ENCODE measurements around the gene BMERB1.
"Not testable (repeated sequence)": the region's sequence is repeated elsewhere in the genome, so short reads cannot be mapped to it uniquely, and the experiment has no call there.

BMERB1 gene

GRCh38 chr16:15566095-15566494, 131.7 kb downstream of the BMERB1 start:
- no peak for DNase-seq

- no peak for DNase-seq
These were observed 133.4 kb downstream of the BMERB1 start for GRCh38 chr16:15567823-15568222.

- not testable (repeated sequence) for DNase-seq
These were observed 136.3 kb downstream of the BMERB1 start for GRCh38 chr16:15570666-15571065.

GRCh38 chr16:15571557-15571956, 137.2 kb downstream of the BMERB1 start:
- DNase-seq = no peak

- no peak for DNase-seq
These were observed 138.1 kb downstream of the BMERB1 start for GRCh38 chr16:15572329-15573001.

- DNase-seq = no peak
These were observed 139.0 kb downstream of the BMERB1 start for GRCh38 chr16:15573274-15573895.

GRCh38 chr16:15573896-15574613, 139.7 kb downstream of the BMERB1 start:
- DNase-seq = not testable (repeated sequence)

GRCh38 chr16:15574614-15574948, 140.2 kb downstream of the BMERB1 start:
- DNase-seq = no peak

- no peak for DNase-seq
These were observed 141.1 kb downstream of the BMERB1 start for GRCh38 chr16:15575293-15576049.

- DNase-seq = no peak
These were observed 142.9 kb downstream of the BMERB1 start for GRCh38 chr16:15576960-15577958.

- no peak for DNase-seq
These were observed 144.4 kb downstream of the BMERB1 start for GRCh38 chr16:15578824-15579223.

- DNase-seq = no peak
These were observed 146.9 kb downstream of the BMERB1 start for GRCh38 chr16:15581127-15581815.

- no peak for DNase-seq
These were observed 149.1 kb downstream of the BMERB1 start for GRCh38 chr16:15583526-15583925.

- DNase-seq = no peak
These were observed 151.6 kb downstream of the BMERB1 start for GRCh38 chr16:15585956-15586355.

GRCh38 chr16:15586716-15587115, 152.3 kb downstream of the BMERB1 start:
- DNase-seq = no peak

GRCh38 chr16:15587152-15587825, 152.9 kb downstream of the BMERB1 start:
- DNase-seq = no peak

GRCh38 chr16:15592324-15592723, 157.9 kb downstream of the BMERB1 start:
- no peak for DNase-seq

- no peak for DNase-seq
These were observed 158.8 kb downstream of the BMERB1 start for GRCh38 chr16:15593235-15593634.

- DNase-seq = no peak
These were observed 160.4 kb downstream of the BMERB1 start for GRCh38 chr16:15594711-15595320.

- no peak for DNase-seq
These were observed 162.7 kb downstream of the BMERB1 start for GRCh38 chr16:15597135-15597534.

Measured in hippocampal formation (tissue), 2 donors.